CD4-positive, alpha-beta memory T cell (primary cell): ENCODE measurements around the gene PTBP2. TPM values are rescaled to one million over a fixed set of nuclear protein-coding genes. Genes with fewer than 3 reads are reported as not detected.

ENCODE experiments used
- CTCF ChIA-PET: fragments of 350-600 bp; sonication (Branson Sonifier 250); formaldehyde crosslinking; loops from one replicate; lab custom pipeline; 2021; ENCODE audit warnings: inconsistent platforms; ENCODE audit not compliant: partially characterized antibody; lab: Charles Lee
- POLR2A ChIA-PET: fragments of 350-600 bp; sonication (Branson Sonifier 250); formaldehyde crosslinking; loops from one replicate; lab custom pipeline; 2021; ENCODE audit not compliant: partially characterized antibody; lab: Charles Lee
- DNase-seq, 5 donors: peaks; one replicate each; pipeline versions ENCODE4 v3.0.0 to v3.0.0-alpha.2; 2020 to 2022; ENCODE audit warnings: mixed read lengths in 1 of 5
- H3K27ac ChIP-seq: one replicate; pipeline ENCODE4 v1.7.0; 2013; ENCODE audit warnings: low read depth, low read length
- H3K27me3 ChIP-seq: 2 replicates; pipeline ENCODE4 v1.7.0; 2013; ENCODE audit warnings: mild to moderate bottlenecking, low read length, moderate library complexity; ENCODE audit not compliant: insufficient read depth
- H3K36me3 ChIP-seq: 2 replicates; pipeline ENCODE4 v1.7.0; 2013; ENCODE audit warnings: mild to moderate bottlenecking, low read length, moderate library complexity; ENCODE audit not compliant: insufficient read depth
- H3K4me1 ChIP-seq: 2 replicates; pipeline ENCODE4 v1.7.0; 2013; ENCODE audit warnings: mild to moderate bottlenecking, low read length, moderate library complexity; ENCODE audit not compliant: insufficient read depth
- H3K4me3 ChIP-seq, 2 donors: one replicate each; pipeline ENCODE4 v1.7.0; 2013; ENCODE audit warnings: low read length in 2 of 2, mild to moderate bottlenecking in 1 of 2
- H3K9me3 ChIP-seq, 2 donors: one replicate each; pipeline ENCODE4 v1.7.0; 2013; ENCODE audit warnings: low read length in 2 of 2, control low read depth in 1 of 2; ENCODE audit not compliant: control insufficient read depth in 1 of 2
- H3K27ac Mint-ChIP-seq, 7 donors: one replicate each; pipeline ENCODE4 v1.8.0; 2020 to 2021; ENCODE audit warnings: mixed read lengths in 7 of 7, mild to moderate bottlenecking in 6 of 7, inconsistent platforms in 3 of 7, moderate library complexity in 3 of 7
- H3K27me3 Mint-ChIP-seq, 2 donors: one replicate each; pipeline ENCODE4 v1.8.0; 2020 to 2021; ENCODE audit warnings: mixed read lengths in 2 of 2
- H3K36me3 Mint-ChIP-seq, 2 donors: one replicate each; pipeline ENCODE4 v1.8.0; 2020 to 2021; ENCODE audit warnings: mixed read lengths in 2 of 2, inconsistent platforms in 1 of 2, mild to moderate bottlenecking in 1 of 2
- H3K4me1 Mint-ChIP-seq, 4 donors: one replicate each; pipeline ENCODE4 v1.8.0; 2020 to 2021; ENCODE audit warnings: mixed read lengths in 4 of 4, mild to moderate bottlenecking in 1 of 4
- H3K4me3 Mint-ChIP-seq, 8 donors: one replicate each; pipeline ENCODE4 v1.8.0; 2020 to 2021; ENCODE audit warnings: mixed read lengths in 8 of 8, mild to moderate bottlenecking in 7 of 8, moderate library complexity in 6 of 8, inconsistent platforms in 3 of 8
- H3K9me3 Mint-ChIP-seq, 8 donors: one replicate each; pipeline ENCODE4 v1.8.0; 2020 to 2021; ENCODE audit warnings: mixed read lengths in 8 of 8, mild to moderate bottlenecking in 5 of 8, inconsistent platforms in 3 of 8, moderate library complexity in 1 of 8
- intact Hi-C: fragments of 100-400 bp; cut with micrococcal nuclease; formaldehyde crosslinking; loops from one replicate; pipeline ENCODE4 v1.15.1; 2023
- polyA plus RNA-seq, 2 donors: library from polyadenylated mRNA; unstranded; fragments of 300-500 nt; fragmentation: Illumina TruSeq; gene quantifications; one replicate each; pipeline ENCODE4 v1.2.3, GENCODE V29; 2021
- total RNA-seq, 2 experiments: library from RNA; stranded (reverse); gene quantifications; one replicate each; pipeline ENCODE4 v1.2.3, GENCODE V29; 2021

Gene PTBP2, protein sequence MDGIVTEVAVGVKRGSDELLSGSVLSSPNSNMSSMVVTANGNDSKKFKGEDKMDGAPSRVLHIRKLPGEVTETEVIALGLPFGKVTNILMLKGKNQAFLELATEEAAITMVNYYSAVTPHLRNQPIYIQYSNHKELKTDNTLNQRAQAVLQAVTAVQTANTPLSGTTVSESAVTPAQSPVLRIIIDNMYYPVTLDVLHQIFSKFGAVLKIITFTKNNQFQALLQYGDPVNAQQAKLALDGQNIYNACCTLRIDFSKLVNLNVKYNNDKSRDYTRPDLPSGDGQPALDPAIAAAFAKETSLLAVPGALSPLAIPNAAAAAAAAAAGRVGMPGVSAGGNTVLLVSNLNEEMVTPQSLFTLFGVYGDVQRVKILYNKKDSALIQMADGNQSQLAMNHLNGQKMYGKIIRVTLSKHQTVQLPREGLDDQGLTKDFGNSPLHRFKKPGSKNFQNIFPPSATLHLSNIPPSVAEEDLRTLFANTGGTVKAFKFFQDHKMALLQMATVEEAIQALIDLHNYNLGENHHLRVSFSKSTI
- total RNA-seq: 10 to 100 TPM; 20.6 to 21.0 TPM
- 1 to 10 TPM; 1.5 to 2.9 TPM for polyA plus RNA-seq

- Histone ChIP-seq H3K4me1 (peaks cover 25% of the 10 kb centered on the region), H3K27ac (peak within 1 kb of the TSS; percentile 89), H3K9me3 (no peaks in the 10 kb centered on the region), H3K27me3 (no peaks in the 10 kb centered on the region), H3K4me3 (peak within 1 kb of the TSS; percentile 83 to 88), H3K36me3 (no peaks in the 10 kb centered on the region)
- Mint-ChIP-seq H3K27me3 (no peaks in the 10 kb centered on the region), H3K36me3 (peaks cover 3 to 20% of the 10 kb centered on the region in 2 donors), H3K4me1 (peaks cover 18 to 37% (median 26%) of the 10 kb centered on the region in 4 donors), H3K27ac (peak within 1 kb of the TSS; percentile 89 to 97 (median 96)), H3K9me3 (peaks cover 0 to 2% (median 0%) of the 10 kb centered on the region in 8 donors), H3K4me3 (peak within 1 kb of the TSS; percentile 93 to 99 (median 96))
- intact Hi-C loops: loop anchor here (5.0 to 10.0 kb wide), 3 partner anchors 1201 to 1489 kb away; partner anchors contain the start of genes DPYD and RWDD3
- ChIA-PET POLR2A (interaction anchor here (2.3 kb wide), 1 partner anchor 15 kb away, joined by 9 read pairs; no protein-coding TSS in a partner anchor), CTCF (no interaction called here)
- DNase-seq: peak; percentile 82 to 89 (median 86)
Measured at GRCh38 chr1:96721416-96722160, at the start of gene PTBP2. PTBP2 (plus strand) TSS chr1:96721784; CDS start chr1:96721865, 81 bp downstream.

GRCh38 chr1:96674915-96675314 lies 46.7 kb upstream of the PTBP2 start:
- Mint-ChIP-seq H3K27me3 (peaks cover 2% of the 10 kb centered on the region in 2 donors), H3K4me1 (no peaks in the 10 kb centered on the region), H3K9me3 (peaks cover 4 to 32% (median 16%) of the 10 kb centered on the region in 8 donors), H3K36me3 (no peaks in the 10 kb centered on the region), H3K27ac (no peak overlapping the region), H3K4me3 (no peak overlapping the region)
- intact Hi-C loops: no loop called here
- H3K4me3 ChIP-seq: no peak overlapping the region
- no peaks in the 10 kb centered on the region for H3K36me3 ChIP-seq
- no peaks in the 10 kb centered on the region for H3K27me3 ChIP-seq
- H3K27ac ChIP-seq: no peak overlapping the region
- no peak for DNase-seq
- CTCF ChIA-PET: no interaction called here
- no peaks in the 10 kb centered on the region for H3K4me1 ChIP-seq
- POLR2A ChIA-PET: no interaction called here
- H3K9me3 ChIP-seq: no peaks in the 10 kb centered on the region

DNA sequence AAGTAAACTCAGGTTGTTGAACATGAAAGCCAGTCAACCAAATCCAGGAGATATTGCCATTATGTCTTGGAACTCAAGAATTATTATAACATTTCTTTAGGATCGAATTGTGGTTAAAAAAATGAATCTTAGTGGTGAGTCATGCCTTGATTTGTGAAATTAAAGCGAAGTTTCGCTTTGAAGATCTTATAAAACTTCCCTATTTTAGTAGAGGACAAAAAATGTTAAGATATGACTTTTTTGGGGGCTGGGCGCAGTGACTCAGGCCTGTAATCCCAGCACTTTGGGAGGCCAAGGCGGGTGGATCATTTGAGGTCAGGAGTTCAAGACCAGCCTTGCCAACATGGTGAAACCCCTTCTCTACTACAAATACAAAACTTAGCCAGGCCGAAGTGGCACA lies 39.5 kb upstream of the PTBP2 start:
- no peaks in the 10 kb centered on the region for H3K9me3 Mint-ChIP-seq
- intact Hi-C loops: no loop called here
- Histone ChIP-seq H3K9me3 (no peaks in the 10 kb centered on the region), H3K4me1 (no peaks in the 10 kb centered on the region), H3K27ac (no peak overlapping the region), H3K27me3 (no peaks in the 10 kb centered on the region), H3K4me3 (no peak overlapping the region), H3K36me3 (no peaks in the 10 kb centered on the region)
- H3K4me1 Mint-ChIP-seq: no peaks in the 10 kb centered on the region
- no peak overlapping the region for H3K27ac Mint-ChIP-seq
- CTCF ChIA-PET: no interaction called here
- H3K27me3 Mint-ChIP-seq: peaks cover 2 to 6% of the 10 kb centered on the region in 2 donors
- H3K36me3 Mint-ChIP-seq: no peaks in the 10 kb centered on the region
- H3K4me3 Mint-ChIP-seq: no peak overlapping the region
- DNase-seq: no peak
- POLR2A ChIA-PET: no interaction called here

DNA sequence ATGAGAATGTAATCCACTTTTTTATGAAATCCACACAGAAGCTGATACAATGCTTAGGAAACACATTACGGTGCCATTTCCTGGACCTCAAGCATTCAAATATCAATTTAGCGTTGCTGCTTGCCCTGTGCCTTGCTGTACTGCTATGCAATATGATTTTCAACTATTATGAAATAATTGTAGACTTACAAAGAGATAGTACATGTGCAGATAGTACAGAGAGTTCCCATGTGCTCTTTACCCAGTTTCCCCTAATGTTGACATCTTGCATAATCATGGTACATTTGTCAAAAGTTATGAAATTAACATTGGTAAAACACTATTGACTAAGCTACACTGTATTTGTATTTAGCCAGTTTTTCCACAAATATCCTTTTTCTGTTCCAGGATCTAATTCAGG lies 37.7 kb upstream of the PTBP2 start:
- Histone ChIP-seq H3K4me1 (no peaks in the 10 kb centered on the region), H3K9me3 (no peaks in the 10 kb centered on the region), H3K27me3 (no peaks in the 10 kb centered on the region), H3K36me3 (no peaks in the 10 kb centered on the region), H3K27ac (no peak overlapping the region), H3K4me3 (no peak overlapping the region)
- ChIA-PET POLR2A (no interaction called here), CTCF (no interaction called here)
- intact Hi-C loops: no loop called here
- no peaks in the 10 kb centered on the region for H3K4me1 Mint-ChIP-seq
- H3K27me3 Mint-ChIP-seq: peaks cover 2 to 6% of the 10 kb centered on the region in 2 donors
- no peak for DNase-seq
- no peak overlapping the region for H3K27ac Mint-ChIP-seq
- H3K36me3 Mint-ChIP-seq: no peaks in the 10 kb centered on the region
- no peaks in the 10 kb centered on the region for H3K9me3 Mint-ChIP-seq
- no peak overlapping the region for H3K4me3 Mint-ChIP-seq

- Histone ChIP-seq H3K4me1 (no peaks in the 10 kb centered on the region), H3K27ac (no peak overlapping the region), H3K27me3 (no peaks in the 10 kb centered on the region), H3K9me3 (no peaks in the 10 kb centered on the region), H3K4me3 (no peak overlapping the region), H3K36me3 (no peaks in the 10 kb centered on the region)
- H3K36me3 Mint-ChIP-seq: no peaks in the 10 kb centered on the region
- H3K27ac Mint-ChIP-seq: no peak overlapping the region
- CTCF ChIA-PET: no interaction called here
- no peak overlapping the region for H3K4me3 Mint-ChIP-seq
- H3K9me3 Mint-ChIP-seq: no peaks in the 10 kb centered on the region
- no peak for DNase-seq
- H3K27me3 Mint-ChIP-seq: peaks cover 2 to 5% of the 10 kb centered on the region in 2 donors
- H3K4me1 Mint-ChIP-seq: no peaks in the 10 kb centered on the region
- POLR2A ChIA-PET: no interaction called here
- intact Hi-C loops: no loop called here
Measured at GRCh38 chr1:96684744-96685143, 36.8 kb upstream of the PTBP2 start.

DNA sequence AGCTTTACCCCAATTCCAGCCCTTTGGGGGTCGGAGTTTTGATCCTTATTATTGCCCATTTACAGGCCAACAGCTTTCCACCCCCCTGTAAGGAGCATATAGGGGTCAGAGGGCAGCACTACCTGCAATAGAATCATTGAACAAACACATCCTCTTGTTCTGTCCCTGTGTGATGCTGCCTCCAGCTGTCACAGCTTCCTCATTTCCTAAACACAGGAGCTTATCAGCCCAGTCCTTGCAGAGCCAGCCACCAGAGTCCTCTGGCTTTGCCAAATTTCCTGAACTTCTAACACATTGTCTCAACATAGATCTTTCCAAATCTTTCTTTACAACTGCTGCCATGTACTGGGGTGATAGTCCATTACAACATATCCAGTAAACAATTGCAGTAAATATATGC lies 32.8 kb upstream of the PTBP2 start:
- H3K27ac ChIP-seq: no peak overlapping the region
- H3K27me3 Mint-ChIP-seq: peaks cover 0 to 2% of the 10 kb centered on the region in 2 donors
- no peak overlapping the region for H3K27ac Mint-ChIP-seq
- no peaks in the 10 kb centered on the region for H3K27me3 ChIP-seq
- H3K4me1 Mint-ChIP-seq: no peaks in the 10 kb centered on the region
- H3K4me3 ChIP-seq: no peak overlapping the region
- no peak for DNase-seq
- H3K9me3 ChIP-seq: no peaks in the 10 kb centered on the region
- ChIA-PET POLR2A (no interaction called here), CTCF (no interaction called here)
- H3K36me3 ChIP-seq: no peaks in the 10 kb centered on the region
- intact Hi-C loops: no loop called here
- peaks cover 0 to 2% (median 0%) of the 10 kb centered on the region in 8 donors for H3K9me3 Mint-ChIP-seq
- H3K4me3 Mint-ChIP-seq: no peak overlapping the region
- no peaks in the 10 kb centered on the region for H3K4me1 ChIP-seq
- no peaks in the 10 kb centered on the region for H3K36me3 Mint-ChIP-seq

GRCh38 chr1:96695954-96696353 lies 25.6 kb upstream of the PTBP2 start:
- Mint-ChIP-seq H3K27me3 (peaks cover 0 to 2% of the 10 kb centered on the region in 2 donors), H3K4me3 (no peak overlapping the region), H3K27ac (no peak overlapping the region), H3K4me1 (no peaks in the 10 kb centered on the region), H3K9me3 (peaks cover 2 to 13% (median 7%) of the 10 kb centered on the region in 8 donors), H3K36me3 (peaks cover 0 to 4% of the 10 kb centered on the region in 2 donors)
- POLR2A ChIA-PET: no interaction called here
- H3K4me1 ChIP-seq: no peaks in the 10 kb centered on the region
- no peak overlapping the region for H3K27ac ChIP-seq
- CTCF ChIA-PET: no interaction called here
- intact Hi-C loops: no loop called here
- DNase-seq: no peak
- H3K9me3 ChIP-seq: peaks cover 0 to 4% of the 10 kb centered on the region in 2 donors
- no peaks in the 10 kb centered on the region for H3K27me3 ChIP-seq
- H3K36me3 ChIP-seq: no peaks in the 10 kb centered on the region
- no peak overlapping the region for H3K4me3 ChIP-seq
